Glomerular visceral epithelial cell (primary cell): ENCODE results near the gene OR8H1.

Experiments used
- DNase-seq: peaks from one replicate; pipeline ENCODE4 v3.0.0-alpha.2; 2016; ENCODE audit errors: extremely low spot score

OR8H1 gene, protein sequence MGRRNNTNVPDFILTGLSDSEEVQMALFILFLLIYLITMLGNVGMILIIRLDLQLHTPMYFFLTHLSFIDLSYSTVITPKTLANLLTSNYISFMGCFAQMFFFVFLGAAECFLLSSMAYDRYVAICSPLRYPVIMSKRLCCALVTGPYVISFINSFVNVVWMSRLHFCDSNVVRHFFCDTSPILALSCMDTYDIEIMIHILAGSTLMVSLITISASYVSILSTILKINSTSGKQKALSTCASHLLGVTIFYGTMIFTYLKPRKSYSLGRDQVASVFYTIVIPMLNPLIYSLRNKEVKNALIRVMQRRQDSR

DNA sequence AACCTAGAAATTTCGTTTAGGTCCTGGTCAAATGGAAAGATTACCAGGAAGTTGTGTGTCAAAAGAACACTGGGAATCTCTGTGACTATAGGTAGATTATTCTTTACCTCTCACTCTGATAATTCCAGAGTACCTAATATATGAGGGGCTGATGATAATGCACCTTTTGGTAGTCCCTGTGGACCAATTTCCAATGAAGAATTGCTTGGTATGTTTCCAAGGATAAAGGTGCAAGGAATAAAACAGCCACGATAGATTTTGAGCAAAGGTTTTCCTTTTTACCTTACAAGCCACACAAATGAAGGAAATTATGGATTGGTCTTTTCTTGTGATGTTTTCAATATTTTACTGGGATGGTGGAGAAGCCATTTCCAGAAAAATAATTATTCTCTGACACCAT is at the start of gene OR8H1:
Gene OR8H1 (minus strand): TSS at position 101 of the 400 bp plus-strand sequence. CDS start 1,192 bp downstream, outside the sequence.
- DNase-seq, result no peak

- no peak for DNase-seq
These were observed 48.2 kb upstream of the OR8H1 start for GRCh38 chr11:56340289-56340688.

- no peak for DNase-seq
These were observed 41.1 kb upstream of the OR8H1 start for GRCh38 chr11:56333156-56333555.

DNA sequence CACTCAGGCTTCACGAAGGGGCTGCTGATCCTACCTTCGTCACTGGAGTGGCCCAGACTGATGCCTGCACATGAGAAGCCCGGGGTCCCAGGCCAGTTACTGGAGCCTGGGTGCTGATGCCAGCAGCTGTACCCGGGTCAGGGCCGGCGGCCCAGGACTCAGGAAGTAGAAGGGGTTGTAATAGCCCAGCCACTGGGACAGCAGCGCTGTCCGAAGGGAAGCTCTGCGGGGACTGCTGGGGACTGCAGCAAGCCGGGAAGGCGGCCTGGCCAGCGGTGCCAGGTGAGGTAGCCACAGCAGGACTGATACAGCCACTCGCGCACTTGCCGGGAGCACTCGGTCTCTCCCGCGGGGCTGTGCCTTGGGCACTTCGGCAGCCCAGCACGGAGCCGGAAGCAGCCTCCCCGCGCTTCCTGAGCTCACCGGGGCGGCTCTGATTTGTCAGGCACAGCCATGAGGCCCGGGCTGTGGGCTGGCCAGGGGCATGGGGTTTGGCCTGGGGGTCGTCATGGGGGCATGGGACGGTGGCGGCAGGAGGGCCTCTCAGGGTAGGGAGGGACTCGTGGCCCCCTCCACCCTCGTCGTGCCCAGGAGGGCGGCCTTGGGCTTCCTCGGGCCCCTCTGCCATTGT is 39.9 kb upstream of the OR8H1 start:
- DNase-seq, result no peak

GRCh38 chr11:56314844-56315243 is 22.8 kb upstream of the OR8H1 start, which contains the start of gene OR8K3:
Gene OR8K3 (plus strand): TSS chr11:56315144. CDS start chr11:56318307, 3,163 bp downstream.
- no peak for DNase-seq

DNA sequence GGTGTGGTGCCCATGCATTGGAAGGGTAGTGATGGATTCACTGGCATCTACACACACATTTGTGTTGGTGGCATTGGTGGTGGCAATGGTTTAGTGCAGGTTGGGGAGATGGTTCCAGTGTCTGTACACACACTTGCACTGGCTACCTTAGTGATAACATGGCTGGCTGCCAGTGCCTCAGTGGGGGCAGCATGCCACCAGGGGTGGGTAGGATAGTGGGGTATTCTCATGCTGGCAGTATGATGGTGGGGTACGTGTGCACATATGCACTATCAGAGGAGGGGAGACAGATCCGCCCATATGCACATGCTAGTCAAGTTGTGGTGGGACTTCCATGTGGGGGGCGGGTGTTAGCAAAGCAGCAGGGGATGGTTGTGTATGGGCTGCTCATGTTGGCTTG is 15.8 kb upstream of the OR8H1 start:
- no peak for DNase-seq

DNA sequence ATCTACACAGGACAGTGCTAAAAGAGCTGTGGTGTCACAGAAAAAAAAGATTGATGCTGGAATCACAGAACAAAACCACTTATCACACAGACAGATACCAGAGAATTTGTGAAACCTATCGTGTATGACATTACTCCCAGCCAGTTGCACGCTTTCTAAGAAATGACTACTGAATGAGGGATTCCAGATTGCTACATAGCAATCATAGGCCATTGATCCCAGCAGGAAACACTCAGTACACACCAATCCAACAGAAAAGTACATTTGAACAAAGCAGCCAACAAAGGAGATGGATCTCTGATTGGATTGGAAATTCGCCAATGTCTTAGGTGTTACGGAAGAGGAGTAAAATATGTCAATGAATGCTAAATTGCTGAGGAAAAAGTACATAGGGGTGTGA is 4.8 kb upstream of the OR8H1 start:
- DNase-seq, result no peak

- DNase-seq, result no peak
These were observed 18.2 kb downstream of the OR8H1 start, which contains the start of gene OR5T1 for GRCh38 chr11:56273854-56274253. Gene OR5T1 (plus strand): TSS chr11:56274154. CDS start chr11:56275639, 1,485 bp downstream.

- no peak for DNase-seq
These were observed 21.0 kb downstream of the OR8H1 start for GRCh38 chr11:56271092-56271491.

DNA sequence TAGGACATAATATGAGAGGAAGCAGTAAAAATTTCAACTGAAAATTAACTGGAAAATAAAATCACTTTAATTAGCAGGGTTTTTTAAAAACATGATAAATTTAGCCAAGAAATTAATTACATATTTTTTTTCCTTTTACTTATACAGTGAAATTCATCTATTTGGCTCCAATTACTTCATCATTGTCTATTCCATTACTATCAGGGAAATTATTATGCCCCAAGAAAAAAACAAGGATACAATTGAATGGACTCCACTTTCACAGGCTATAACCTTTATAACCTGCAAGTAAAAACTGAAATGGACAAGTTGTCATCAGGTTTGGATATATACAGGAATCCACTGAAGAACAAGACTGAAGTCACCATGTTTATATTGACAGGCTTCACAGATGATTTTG is 40.1 kb downstream of the OR8H1 start, which contains the start of gene OR5T3:
Gene OR5T3 (plus strand): TSS at position 301 of the 400 bp plus-strand sequence. CDS start 0 bp downstream, at position 301.
- no peak for DNase-seq
